GM18951 (cell line): ENCODE data around the gene HAVCR1.
"Not testable (repeated sequence)": the region's sequence is repeated elsewhere in the genome, so short reads cannot be mapped to it uniquely, and the experiment has no call there.

Experiments used
- POLR2A ChIP-seq: IDR thresholded peaks from 4 replicates; pipeline ENCODE4 v1.6.1; 2011; ENCODE audit warnings: mild to moderate bottlenecking; ENCODE audit not compliant: insufficient read length, insufficient read depth; ENCODE audit errors: extremely low read depth
- in situ Hi-C: fragments of 300-500 bp; cut with MboI; formaldehyde crosslinking; loops from one replicate; pipeline ENCODE4 v1.12.0; 2022; ENCODE audit warnings: low sequenced_read_pairs, mixed read lengths, inconsistent platforms; ENCODE audit not compliant: unreplicated experiment

HAVCR1 gene

GRCh38 chr5:157067005-157067404 lies 8.1 kb upstream of the HAVCR1 start:
- in situ Hi-C loops: no loop called here
- TF ChIP-seq POLR2A: no peak

- no peak for TF ChIP-seq POLR2A
- in situ Hi-C loops: no loop called here
These were observed 7.2 kb upstream of the HAVCR1 start for GRCh38 chr5:157066080-157066479.

- in situ Hi-C loops: no loop called here
- no peak for TF ChIP-seq POLR2A
These were observed 5.0 kb upstream of the HAVCR1 start for GRCh38 chr5:157063776-157064430.

GRCh38 chr5:157059891-157060290 lies 975 bp upstream of the HAVCR1 start:
- no peak for TF ChIP-seq POLR2A
- in situ Hi-C loops: no loop called here

DNA sequence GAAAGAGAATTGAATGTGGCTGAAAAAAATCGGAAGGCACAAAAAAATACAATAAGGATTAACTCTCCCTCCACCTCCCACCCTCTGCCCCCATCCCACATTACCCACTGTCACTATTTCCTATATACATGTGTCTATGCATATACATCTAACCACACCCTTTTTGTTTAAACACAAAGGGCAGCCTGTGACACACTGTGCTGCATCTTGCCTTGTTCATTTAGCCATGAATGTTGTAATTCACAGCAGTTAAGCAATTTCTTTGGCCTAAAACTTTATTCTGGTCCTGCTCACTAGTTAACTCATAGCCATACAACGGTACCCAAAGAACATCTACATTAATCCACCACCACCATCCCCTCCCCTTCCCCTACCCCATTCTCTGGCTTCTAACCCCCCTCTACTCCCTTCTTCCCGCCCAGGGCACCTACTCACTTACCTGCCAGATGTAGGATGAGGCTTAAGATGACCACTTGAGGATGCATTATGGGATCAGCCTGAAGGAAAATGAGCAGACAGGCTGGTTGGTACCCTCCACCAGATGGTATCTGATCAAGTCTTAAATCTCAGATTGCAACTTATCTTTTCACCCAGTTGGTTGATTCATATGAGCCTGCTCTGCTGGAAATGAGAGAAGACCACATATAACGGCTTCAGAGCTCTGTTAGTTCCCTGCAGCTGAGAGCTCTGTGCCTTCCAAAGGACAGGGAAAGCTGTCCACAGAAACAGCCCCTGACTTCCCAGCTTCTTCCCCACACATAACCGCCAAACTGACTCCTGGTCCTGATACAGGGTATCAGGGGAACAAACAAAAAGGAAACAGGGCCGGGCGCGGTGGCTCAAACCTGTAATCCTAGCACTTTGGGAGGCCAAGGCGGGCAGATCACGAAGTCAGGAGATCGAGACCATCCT lies 1.2 kb downstream of the HAVCR1 start:
- no peak for TF ChIP-seq POLR2A
- in situ Hi-C loops: no loop called here

- in situ Hi-C loops: not testable (repeated sequence)
These were observed 2.1 kb downstream of the HAVCR1 start for GRCh38 chr5:157056848-157057247.

DNA sequence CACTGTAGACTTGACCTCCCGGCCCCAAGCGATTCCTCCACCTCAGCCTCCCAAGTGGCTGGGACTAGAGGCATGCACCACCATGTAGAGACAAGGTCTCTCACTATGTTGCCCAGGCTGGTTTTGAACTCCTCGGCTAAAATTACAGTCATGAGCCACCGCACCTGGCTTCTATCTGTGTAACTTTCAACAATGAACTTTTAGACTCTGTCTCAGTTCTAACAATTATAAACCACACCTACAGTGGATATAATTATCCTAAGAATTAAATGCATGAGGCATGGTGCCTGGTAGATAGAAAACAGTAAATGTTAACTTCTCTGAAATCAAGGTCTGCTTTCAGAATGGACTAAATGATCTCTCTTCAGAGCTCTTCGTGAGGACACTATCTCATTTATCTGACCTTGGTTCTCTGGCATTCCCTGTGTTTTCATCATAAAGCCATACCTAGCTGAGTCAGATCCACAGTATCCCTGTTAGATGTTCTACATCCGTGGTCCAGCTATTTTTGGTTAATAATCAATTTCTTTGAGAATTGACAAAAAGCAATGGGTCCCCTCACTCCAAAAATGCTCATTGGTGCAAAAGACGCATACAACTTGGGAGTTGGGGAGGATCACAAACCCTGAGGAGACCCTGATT lies 7.2 kb downstream of the HAVCR1 start:
- in situ Hi-C loops: no loop called here
- no peak for TF ChIP-seq POLR2A

DNA sequence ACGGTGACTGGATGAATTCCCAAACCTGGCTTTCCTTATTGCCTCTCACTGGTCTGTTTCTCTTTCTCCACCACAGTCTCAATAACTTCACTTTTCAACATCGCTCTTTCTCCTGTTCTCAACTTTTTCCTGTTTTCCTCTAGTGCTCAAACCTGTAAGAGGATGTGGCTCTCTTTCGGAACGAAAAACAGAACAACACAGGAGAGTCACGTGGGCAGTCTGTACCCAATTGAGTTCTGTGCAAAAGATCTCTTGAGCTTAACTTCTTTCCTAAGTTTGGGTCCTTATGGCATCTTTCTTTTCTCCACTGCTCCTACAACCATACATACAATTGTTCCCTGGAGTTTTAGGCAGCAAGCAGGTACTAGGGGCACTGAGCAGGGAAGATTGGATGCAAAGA lies 8.9 kb downstream of the HAVCR1 start:
- in situ Hi-C loops: no loop called here
- TF ChIP-seq POLR2A: no peak

DNA sequence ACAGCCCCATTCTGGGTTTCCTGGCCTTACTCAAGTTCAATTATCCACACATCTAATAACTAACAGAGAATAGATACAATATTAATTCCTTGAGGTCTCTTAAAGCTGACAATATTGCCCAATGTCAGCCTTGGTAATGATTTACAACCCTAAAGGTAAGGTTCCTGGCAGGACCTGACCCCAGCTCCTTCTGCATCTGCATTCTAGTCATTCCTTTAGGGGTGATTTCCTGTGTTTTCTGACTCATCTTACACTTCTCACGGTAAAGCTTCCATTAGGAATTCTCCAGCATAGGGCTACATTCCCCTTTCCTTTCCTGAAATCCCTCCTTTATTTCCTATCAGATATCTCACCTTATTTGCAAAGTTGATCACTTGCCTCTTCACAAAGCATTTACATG lies 9.3 kb downstream of the HAVCR1 start:
- TF ChIP-seq POLR2A: no peak
- in situ Hi-C loops: no loop called here

DNA sequence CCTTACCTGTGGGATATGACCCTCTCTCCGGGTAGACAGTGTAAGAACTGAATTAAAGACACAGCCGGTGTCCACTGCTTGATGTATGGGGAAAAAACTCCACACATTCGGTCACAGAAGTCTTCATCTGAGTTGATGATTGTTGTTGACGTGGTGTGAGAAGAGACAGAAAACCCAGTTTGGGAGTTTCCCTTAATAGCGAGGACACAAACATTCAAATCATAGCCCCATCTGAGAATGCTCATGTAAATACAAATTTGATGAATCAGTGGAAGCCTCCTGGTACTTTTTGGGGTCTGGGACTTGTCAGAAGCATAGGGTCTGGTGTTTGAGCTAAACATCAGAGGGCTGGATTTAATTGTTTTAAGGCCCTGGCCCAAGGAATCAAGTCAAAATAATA lies 11.0 kb downstream of the HAVCR1 start:
- in situ Hi-C loops: no loop called here
- TF ChIP-seq POLR2A: no peak

DNA sequence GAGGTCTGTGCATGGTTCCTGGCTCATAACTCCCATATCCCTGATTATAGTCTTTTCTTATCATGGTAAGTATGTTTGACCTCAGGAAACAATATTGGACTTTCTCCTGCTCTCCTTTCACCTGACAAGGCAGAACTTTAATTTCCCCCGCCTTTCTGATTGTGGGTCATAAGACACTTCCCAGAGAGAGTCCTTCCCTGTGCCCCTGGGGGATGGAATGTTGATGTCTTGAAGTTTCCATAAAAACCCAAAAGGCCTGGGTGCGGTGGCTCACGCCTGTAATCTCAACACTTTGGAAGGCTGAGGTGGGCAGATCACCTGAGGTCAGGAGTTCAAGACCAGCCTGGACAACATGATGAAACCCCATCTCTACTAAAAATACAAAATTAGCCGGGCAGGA lies 11.9 kb downstream of the HAVCR1 start:
- in situ Hi-C loops: not testable (repeated sequence)

DNA sequence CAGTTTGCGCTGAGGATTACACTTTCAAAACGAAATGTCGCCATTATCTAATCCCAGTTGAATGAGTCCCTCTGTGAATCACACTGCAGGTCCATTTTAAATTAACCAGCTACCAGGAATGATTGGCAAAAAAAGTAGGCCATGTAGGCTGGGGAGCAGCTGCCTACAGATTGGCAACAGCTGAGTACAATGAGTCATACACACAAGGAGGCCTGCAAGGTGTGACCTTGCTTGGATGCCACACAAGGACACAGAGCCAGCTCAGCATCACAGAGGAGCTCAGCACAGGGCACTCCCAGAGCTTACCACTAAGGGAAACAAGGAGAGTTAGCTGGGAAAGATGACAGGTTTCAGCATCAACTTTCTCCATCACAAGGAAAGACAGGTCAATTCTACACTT lies 12.9 kb downstream of the HAVCR1 start:
- no peak for TF ChIP-seq POLR2A
- in situ Hi-C loops: no loop called here

GRCh38 chr5:157045601-157046000 lies 13.3 kb downstream of the HAVCR1 start:
- in situ Hi-C loops: no loop called here
- TF ChIP-seq POLR2A: no peak
